DMS 273 (cell line): Measurements from ENCODE around the gene KMT5B.
A peak's percentile ranks its signal among the peaks of the same experiment; 100 is the strongest.

Experiments
- DNase-seq: peaks from one replicate; lab custom pipeline; 2025; ENCODE audit not compliant: unreplicated experiment; lab: John Stamatoyannopoulos, UW

The KMT5B gene

DNA sequence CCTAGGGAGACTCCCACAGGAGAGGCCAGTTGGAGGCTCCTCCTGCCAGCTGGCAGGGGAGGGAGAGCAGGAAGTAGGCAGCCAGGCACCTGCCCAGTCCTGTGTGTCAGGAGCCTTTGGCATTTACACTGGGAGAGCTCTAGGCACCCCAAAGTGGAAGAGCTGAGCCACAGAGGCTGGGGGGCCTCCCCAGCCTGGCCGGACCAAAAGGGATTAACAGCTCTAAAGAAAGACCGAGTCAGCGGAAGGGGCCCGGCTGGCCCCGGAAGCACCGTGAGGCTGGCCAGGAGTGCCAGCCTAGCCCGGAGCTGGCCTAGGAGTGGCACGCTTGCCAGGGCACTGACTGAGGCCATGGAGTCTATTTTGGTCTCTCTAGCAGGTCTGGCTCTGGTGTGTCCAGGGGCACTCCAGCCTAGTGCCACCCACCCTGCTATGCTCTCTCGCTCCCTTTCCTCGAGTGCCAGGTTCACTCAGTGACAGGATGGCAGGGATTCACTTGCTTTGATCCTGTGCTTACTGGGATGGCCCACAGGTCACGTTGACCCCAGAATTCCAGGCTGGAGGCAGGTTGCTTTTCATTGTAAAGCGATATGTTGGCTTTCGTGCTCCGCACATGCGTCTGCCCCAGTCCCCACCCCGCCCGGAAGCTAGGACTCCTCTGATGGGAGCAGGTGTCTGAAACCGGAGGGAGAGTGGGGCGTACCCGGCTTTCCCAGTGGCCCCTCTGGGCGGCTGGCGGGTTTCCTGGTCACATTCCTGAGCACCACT, 3.3 kb upstream of the KMT5B start:
- peak; percentile 33 for DNase-seq

GRCh38 chr11:68215524-68216170, 2.6 kb upstream of the KMT5B start:
- no peak for DNase-seq

DNA sequence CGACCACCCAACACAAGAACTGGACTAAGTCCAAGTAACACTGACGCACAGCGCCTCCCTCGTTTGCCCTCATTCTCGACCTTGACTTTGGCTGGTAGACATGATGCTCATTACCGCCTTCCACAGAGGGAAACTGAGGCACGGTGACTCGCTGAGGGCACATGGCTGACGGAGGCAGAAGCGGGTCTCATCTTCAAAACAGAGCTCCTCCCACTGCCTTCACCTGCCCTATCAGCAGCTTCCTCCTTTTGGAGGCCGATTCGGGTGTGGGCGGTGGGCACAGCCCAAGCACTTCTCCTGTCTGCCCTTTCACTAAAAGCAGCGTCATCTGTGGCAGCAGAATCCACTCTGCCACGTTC, 2.0 kb upstream of the KMT5B start:
- no peak for DNase-seq

DNA sequence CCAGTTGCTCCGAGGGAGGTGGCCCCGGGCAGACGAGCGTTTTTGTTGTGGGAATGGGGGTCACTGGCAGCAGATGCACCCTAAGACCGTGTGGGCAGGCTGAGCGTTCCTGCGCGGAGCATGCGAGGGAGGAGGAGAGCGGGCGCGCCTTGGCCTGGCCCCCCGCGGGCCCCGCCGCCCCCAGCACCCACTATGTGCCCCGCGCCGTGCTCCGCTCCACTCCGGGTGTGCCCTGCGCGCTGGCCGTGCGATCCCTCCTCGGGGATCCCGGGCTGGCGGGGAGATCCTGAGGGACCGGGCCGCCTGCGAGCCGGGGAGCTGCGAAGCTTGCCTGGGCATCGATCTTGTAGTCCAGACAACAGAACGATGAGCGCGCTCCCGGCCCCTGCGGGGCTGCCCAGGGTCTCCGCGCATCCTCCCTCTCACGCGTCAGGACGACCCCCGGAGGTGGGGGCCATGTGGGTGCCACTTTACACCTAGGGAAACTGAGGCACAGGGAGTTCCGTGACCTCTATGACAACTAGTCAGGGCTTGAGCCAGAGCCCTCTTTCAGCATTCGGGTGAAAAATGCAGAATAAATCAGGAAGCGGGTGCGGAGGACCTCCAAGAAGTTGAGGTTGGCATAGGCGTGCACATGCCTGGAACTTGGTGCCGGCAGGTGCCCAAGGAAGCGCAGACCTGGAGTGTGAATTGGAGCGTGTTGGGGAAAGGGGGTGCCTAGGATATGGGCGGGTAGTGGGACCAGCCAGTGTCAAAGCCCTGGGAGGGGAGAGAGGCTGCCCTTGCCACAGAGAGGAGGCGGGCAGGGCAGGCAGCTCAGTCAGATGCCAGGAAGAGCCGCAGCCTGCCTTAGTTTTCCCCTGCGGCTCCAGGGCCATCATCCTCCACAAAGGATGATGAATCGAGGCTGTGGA, 1.3 kb upstream of the KMT5B start:
- peak; percentile 44 for DNase-seq

DNA sequence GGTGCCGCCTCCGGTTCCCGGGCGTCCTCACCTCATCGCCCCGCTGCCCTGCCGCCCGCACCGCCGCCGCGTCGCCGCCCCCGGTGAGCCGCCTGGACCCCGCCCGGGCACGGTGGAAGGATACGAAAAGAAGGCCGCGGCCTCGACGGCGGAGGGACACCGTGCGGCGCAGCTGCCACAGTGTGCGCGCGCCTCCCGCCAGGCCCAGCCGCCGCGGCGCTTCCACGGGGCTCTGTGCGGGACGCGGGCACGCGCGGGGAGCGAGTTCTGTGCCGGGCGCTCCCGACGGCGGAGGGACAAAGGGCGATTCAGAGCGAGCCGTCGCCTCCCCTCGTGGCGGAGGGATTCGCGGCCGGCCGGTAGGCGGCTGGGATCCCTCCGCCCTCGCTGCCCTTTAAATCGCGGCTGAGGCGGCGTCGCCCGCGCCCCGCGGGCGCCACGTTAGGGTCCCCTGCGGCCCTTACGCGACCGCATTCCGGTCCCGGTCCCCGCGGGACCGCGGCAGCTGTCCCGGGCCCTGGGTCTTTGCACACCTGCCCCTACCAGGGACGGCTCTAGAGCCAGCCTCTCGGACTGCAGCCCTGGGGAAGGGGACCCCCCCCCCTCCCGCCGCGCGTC, 568 bp upstream of the KMT5B start:
- peak; percentile 96 for DNase-seq

DNA sequence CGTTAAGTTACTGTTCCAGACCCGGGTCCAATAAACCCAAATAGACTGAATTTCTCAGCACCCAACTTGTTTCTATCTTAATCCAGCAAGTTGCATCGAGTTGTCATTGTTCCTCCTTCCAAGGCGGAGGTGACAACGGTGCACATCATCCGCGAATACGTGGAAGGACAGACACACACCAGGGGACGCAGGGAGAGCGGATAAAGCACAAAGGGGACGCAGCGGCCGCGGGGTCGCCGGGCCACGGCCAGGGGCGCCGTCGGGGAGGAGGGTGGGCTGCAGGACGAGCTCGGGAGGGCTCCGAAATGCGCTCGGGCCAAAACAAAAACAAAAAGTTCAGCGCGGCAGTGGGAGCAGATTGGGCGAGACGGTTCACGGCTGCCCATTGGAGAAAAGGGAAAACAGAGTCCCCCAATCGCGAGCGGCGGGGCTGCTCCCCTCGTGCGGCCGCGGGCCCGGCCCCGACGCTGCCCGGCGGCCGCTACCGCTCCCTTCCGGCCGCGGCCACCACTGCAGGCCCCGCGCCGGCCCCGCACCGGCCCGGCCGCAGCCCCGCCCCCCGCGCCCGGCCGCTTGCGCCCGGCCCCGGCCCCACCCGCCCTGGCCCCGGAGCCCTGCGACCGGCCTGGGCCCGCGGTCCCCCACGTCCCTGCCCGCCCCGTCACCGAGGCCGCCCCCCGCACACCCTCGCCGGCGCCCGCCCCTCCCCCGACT, 518 bp downstream of the KMT5B start:
- DNase-seq: peak; percentile 87

GRCh38 chr11:68211546-68211945, 1.6 kb downstream of the KMT5B start:
- no peak for DNase-seq

- DNase-seq: peak; percentile 68
These were observed 6.9 kb downstream of the KMT5B start for GRCh38 chr11:68206211-68206610.

GRCh38 chr11:68204402-68204801, 8.7 kb downstream of the KMT5B start:
- DNase-seq: no peak

DNA sequence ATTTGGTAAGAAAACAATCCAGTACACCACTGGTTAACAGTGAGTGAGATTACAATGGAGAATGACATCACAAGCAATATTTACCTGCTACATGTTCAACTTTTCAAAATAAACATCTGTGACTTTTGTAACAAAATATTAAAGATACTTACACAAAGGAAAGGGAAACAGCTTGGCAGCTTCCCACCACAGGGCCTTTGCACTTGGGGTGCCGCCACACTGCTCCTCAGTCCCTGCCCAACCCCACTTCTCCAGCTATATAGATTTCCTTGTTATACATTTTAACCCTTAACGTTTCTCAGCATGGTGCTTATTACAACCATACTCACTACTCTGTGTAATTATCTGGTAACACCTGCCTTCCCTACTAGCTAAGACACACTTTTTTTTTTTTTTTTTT, 10.9 kb downstream of the KMT5B start:
- no peak for DNase-seq

- no peak for DNase-seq
These were observed 11.6 kb downstream of the KMT5B start for GRCh38 chr11:68201492-68201891.

DNA sequence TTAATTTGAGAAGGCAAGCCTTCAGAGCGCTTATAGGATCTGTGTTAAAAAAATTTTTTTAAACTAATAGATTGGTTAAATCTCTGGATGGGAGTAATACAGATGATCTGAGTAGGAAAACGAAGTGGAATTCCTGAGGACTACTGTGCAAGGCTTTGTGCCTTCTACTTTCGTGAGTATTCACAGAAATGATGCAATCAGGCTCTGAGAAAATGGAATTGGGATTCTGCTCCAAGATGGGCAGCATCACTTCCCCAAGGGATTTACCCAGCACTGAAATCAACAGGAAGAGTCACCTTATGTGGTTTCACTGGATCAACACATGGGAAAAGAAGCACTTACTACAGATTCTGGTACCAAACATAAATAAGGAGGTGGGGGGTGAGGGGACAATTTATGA, 12.5 kb downstream of the KMT5B start:
- no peak for DNase-seq

GRCh38 chr11:68199295-68199987, 13.7 kb downstream of the KMT5B start:
- no peak for DNase-seq

DNA sequence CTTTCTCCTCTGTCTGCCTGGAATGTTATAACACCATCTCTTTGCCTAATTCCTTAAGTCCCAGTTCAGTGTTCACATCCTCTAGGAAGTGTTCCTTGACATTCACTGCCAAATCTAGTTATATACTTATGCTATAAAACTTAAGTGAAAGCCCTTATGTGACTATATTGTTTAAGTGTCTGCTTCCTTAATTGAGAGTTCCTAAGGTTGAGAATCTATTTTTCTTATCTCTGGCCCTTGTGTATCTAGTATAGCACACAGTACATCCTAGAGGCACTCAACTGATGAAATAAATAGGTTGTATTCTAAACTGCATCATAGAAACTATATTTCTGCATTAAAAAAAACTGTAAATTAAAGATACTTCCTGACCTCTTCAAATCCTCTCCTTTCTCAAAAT, 16.9 kb downstream of the KMT5B start:
- DNase-seq: no peak

DNA sequence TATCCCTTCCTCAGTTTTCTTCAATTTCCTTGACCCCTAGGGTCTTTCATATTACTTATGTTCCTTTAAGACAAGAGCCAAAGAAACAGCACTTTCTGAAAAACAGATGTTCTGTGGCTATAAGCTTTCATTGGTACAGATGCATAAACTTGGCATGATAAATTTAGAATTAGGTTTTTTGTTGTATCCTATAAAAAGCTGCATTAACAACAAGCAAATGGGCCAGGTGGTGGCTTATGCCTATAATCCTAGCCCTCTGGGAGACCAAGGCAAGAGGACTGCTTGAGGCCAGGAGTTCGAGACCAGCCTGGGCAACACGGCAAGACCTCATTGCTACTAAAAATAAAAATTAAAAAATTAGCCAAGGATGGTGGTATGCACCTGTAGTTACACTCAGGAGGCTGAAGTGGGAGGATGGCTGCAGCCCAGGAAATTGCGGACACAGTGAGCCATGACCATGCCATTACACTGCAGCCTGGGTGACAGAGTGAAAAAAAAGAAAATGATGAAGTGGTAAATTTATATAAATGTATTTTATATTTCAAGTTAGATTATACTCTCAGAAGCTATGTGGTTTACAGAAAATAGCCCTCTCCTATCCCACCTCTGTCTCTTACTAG, 18.3 kb downstream of the KMT5B start:
- no peak for DNase-seq

DNA sequence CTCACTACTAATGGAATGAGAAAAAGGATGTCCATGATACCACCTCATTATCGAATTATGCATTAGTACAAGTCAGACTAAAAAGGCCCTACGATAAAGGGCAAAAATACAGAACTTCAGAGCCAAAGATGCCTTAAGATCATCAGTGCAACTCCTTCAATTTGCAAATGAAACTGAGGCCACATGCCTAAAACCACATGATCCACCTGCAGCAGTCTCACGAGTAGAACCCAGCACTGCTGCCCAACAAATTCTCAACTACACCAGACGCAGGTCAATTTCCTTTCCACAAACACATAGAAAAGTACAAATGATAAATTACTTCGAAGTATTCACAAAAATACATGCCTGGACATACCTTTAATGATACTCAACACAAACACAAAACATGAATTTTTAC, 20.1 kb downstream of the KMT5B start:
- DNase-seq: no peak

- no peak for DNase-seq
These were observed 21.2 kb downstream of the KMT5B start for GRCh38 chr11:68191661-68192579.

- no peak for DNase-seq
These were observed 23.2 kb downstream of the KMT5B start for GRCh38 chr11:68189888-68190287.

DNA sequence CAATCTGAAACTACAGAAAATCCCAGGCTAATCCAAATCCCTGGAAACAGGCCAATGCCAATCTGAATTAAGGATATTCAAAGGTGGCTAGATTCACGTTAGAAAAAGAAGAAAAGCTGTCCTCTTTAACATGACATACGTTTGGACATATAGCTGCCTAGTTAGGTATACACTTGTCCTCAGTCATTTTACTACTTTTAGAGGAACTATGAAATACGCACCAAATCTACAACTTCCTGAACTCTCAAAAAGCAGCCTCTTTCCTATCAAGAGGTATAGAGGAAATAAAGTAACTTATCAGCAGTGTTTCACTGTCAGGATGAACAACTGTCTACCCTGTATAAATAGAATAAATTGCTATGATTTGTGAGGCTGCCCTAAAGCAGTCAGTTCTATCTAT, 24.0 kb downstream of the KMT5B start:
- no peak for DNase-seq
